ENCODE measurements around the gene TUBB. TPM values are rescaled to one million over a fixed set of nuclear protein-coding genes. Genes with fewer than 3 reads are reported as not detected.

The TUBB gene
- total and polyA plus RNA-seq, 4 donors, result 115 to 533 (median 210) TPM

GRCh38 chr6:30757261-30757904, 37.2 kb downstream of the TUBB start:
- no peak overlapping the region for H3K4me3 ChIP-seq (ENCODE audit: low read depth in 1 of 3, low read length in 3 of 3)
- H3K36me3 ChIP-seq (ENCODE audit: control insufficient read depth in 4 of 4, insufficient read depth in 3 of 4, low read depth in 1 of 4, low read length in 3 of 4), result no peaks in the 10 kb centered on the region
- TF ChIP-seq SP1 (IDR thresholded peaks at IDR 0.05) (no peak), HNF4G (IDR thresholded peaks at IDR 0.05) (no peak), GABPA (IDR thresholded peaks at IDR 0.05 in 1 of 2, conservative IDR thresholded peaks at IDR 0.05 in 1 of 2) (no peak), JUND (IDR thresholded peaks at IDR 0.05) (no peak), CTCF (IDR thresholded peaks at IDR 0.05; ENCODE audit: low read depth, low read length, missing input control) (no peak), YY1 (IDR thresholded peaks at IDR 0.05) (no peak), NR2F2 (IDR thresholded peaks at IDR 0.05) (no peak), EGR1 (IDR thresholded peaks at IDR 0.05; ENCODE audit: low read depth in 2 of 2) (no peak), RXRA (IDR thresholded peaks at IDR 0.05) (no peak), HNF4A (conservative IDR thresholded peaks at IDR 0.05) (no peak), FOXA2 (IDR thresholded peaks at IDR 0.05) (no peak)
- TF ChIP-seq, protein P1, sequence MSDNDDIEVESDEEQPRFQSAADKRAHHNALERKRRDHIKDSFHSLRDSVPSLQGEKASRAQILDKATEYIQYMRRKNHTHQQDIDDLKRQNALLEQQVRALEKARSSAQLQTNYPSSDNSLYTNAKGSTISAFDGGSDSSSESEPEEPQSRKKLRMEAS (IDR thresholded peaks at IDR 0.05), result no peak
- no peak overlapping the region for H3K9ac ChIP-seq (ENCODE audit: low read depth in 1 of 2, low read length in 2 of 2)
- no peak for DNase-seq (ENCODE audit: low spot score)
- H3K27me3 ChIP-seq (ENCODE audit: control insufficient read depth in 4 of 4, insufficient read depth in 4 of 4, low read length in 3 of 4), result no peaks in the 10 kb centered on the region
- 98% methylated on average over 1 of the region's 1 CpG for WGBS
- no peaks in the 10 kb centered on the region for H3K4me1 ChIP-seq (ENCODE audit: control insufficient read depth in 4 of 4, insufficient read depth in 4 of 4, low read length in 3 of 4)
- H3K9me3 ChIP-seq (ENCODE audit: control insufficient read depth in 4 of 4, low read length in 3 of 4), result no peaks in the 10 kb centered on the region
- H3K27ac ChIP-seq (ENCODE audit: low read depth in 1 of 2, low read length in 2 of 2), result no peak overlapping the region

DNA sequence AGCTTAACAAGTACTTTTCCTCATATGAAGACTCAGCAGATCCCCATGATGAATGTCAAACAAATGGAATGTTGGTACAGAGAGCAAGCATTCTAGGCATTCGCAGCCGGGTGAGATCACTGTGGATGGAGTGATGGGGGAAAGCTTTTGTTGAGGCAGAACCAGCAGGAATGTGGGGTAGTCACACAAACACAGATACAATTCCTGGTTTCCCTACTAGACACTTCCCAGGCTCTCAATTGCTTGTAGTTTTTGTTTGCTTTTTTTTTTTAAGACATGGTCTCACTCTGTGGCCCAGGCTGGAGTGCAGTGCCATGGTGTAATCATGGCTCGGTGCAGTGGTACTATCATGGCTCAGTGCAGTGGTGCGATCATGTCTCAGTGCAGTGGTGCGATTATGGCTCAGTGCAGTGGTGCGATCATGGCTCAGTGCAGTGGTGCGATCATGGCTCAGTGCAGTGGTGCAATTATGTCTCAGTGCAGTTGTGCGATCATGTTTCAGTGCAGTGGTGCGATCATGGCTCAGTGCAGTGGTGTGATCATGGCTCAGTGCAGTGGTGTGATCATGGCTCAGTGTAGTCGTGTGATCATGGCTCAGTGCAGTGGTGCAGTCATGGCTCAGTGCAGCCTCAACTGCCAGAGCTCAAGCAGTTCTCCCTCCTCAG, 39.6 kb downstream of the TUBB start:
- no peak for DNase-seq (ENCODE audit: low spot score)
- Histone ChIP-seq H3K4me1 (ENCODE audit: control insufficient read depth in 4 of 4, insufficient read depth in 4 of 4, low read length in 3 of 4) (peaks cover 2 to 14% (median 9%) of the 10 kb centered on the region in 4 donors), H3K27ac (ENCODE audit: low read depth in 1 of 2, low read length in 2 of 2) (no peak overlapping the region), H3K27me3 (ENCODE audit: control insufficient read depth in 4 of 4, insufficient read depth in 4 of 4, low read length in 3 of 4) (no peaks in the 10 kb centered on the region), H3K4me3 (ENCODE audit: low read depth in 1 of 3, low read length in 3 of 3) (no peak overlapping the region), H3K36me3 (ENCODE audit: control insufficient read depth in 4 of 4, insufficient read depth in 3 of 4, low read depth in 1 of 4, low read length in 3 of 4) (no peaks in the 10 kb centered on the region), H3K9ac (ENCODE audit: low read depth in 1 of 2, low read length in 2 of 2) (no peak overlapping the region), H3K9me3 (ENCODE audit: control insufficient read depth in 4 of 4, low read length in 3 of 4) (no peaks in the 10 kb centered on the region)
- TF ChIP-seq HNF4G (IDR thresholded peaks at IDR 0.05) (no peak), EGR1 (IDR thresholded peaks at IDR 0.05; ENCODE audit: low read depth in 2 of 2) (no peak), SP1 (IDR thresholded peaks at IDR 0.05) (no peak), FOXA2 (IDR thresholded peaks at IDR 0.05) (no peak), ZBTB33 (IDR thresholded peaks at IDR 0.05) (no peak), GABPA (IDR thresholded peaks at IDR 0.05 in 1 of 2, conservative IDR thresholded peaks at IDR 0.05 in 1 of 2) (no peak), HNF4A (conservative IDR thresholded peaks at IDR 0.05) (no peak)
- TF ChIP-seq, protein P2, sequence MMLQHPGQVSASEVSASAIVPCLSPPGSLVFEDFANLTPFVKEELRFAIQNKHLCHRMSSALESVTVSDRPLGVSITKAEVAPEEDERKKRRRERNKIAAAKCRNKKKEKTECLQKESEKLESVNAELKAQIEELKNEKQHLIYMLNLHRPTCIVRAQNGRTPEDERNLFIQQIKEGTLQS (IDR thresholded peaks at IDR 0.05), result no peak
- TF ChIP-seq, protein P1 (IDR thresholded peaks at IDR 0.05), result no peak
- 96% methylated on average over 10 of the region's 10 CpGs for WGBS
